ENCODE data around the gene RHOBTB1.

RHOBTB1 gene

GRCh38 chr10:60957667-60958221 is 13.8 kb upstream of the RHOBTB1 start:
- no peak for TF ChIP-seq CTCF (IDR thresholded peaks at IDR 0.05; ENCODE audit: low read depth, low read length)

GRCh38 chr10:60955957-60956425 is 12.0 kb upstream of the RHOBTB1 start:
- no peak for TF ChIP-seq CTCF (IDR thresholded peaks at IDR 0.05; ENCODE audit: low read depth, low read length)
- no peak overlapping the region for H3K4me3 ChIP-seq (ENCODE audit: low read depth, low read length)

More at GRCh38 chr10:60957667-60958221, 13.8 kb upstream of the RHOBTB1 start:
- no peak overlapping the region for H3K4me3 ChIP-seq (ENCODE audit: low read depth, low read length)

GRCh38 chr10:60955316-60955715 is 11.3 kb upstream of the RHOBTB1 start:
- H3K4me3 ChIP-seq (ENCODE audit: low read depth, low read length) = no peak overlapping the region
- TF ChIP-seq CTCF (IDR thresholded peaks at IDR 0.05; ENCODE audit: low read depth, low read length) = no peak

GRCh38 chr10:60954035-60954434 is 10.1 kb upstream of the RHOBTB1 start:
- TF ChIP-seq CTCF (IDR thresholded peaks at IDR 0.05; ENCODE audit: low read depth, low read length) = no peak
- no peak overlapping the region for H3K4me3 ChIP-seq (ENCODE audit: low read depth, low read length)

- no peak for TF ChIP-seq CTCF (IDR thresholded peaks at IDR 0.05; ENCODE audit: low read depth, low read length)
- no peak overlapping the region for H3K4me3 ChIP-seq (ENCODE audit: low read depth, low read length)
Measured at GRCh38 chr10:60953420-60953819, 9.4 kb upstream of the RHOBTB1 start.

GRCh38 chr10:60952846-60953220 is 8.8 kb upstream of the RHOBTB1 start:
- no peak for TF ChIP-seq CTCF (IDR thresholded peaks at IDR 0.05; ENCODE audit: low read depth, low read length)
- no peak overlapping the region for H3K4me3 ChIP-seq (ENCODE audit: low read depth, low read length)

GRCh38 chr10:60952067-60952845 is 8.3 kb upstream of the RHOBTB1 start:
- TF ChIP-seq CTCF (IDR thresholded peaks at IDR 0.05; ENCODE audit: low read depth, low read length) = no peak
- no peak overlapping the region for H3K4me3 ChIP-seq (ENCODE audit: low read depth, low read length)
